ENCODE measurements around the gene TENM3.

- TF ChIP-seq CTCF (conservative IDR thresholded peaks at IDR 0.05) (no peak), ZFX (IDR thresholded peaks at IDR 0.05) (no peak)
Measured at GRCh38 chr4:182583703-182584415, 340.7 kb downstream of the TENM3 start.

All from C4-2B (cell line).